ES-I3 (cell line): ENCODE measurements around the gene GNAI1.

Source experiments
- H3K36me3 ChIP-seq: 2 replicates; pipeline ENCODE4 v1.6.1; 2013; ENCODE audit warnings: mild to moderate bottlenecking, low read length, control low read depth, moderate library complexity; ENCODE audit not compliant: insufficient read depth
- H3K4me1 ChIP-seq: 2 replicates; pipeline ENCODE4 v1.6.1; 2013; ENCODE audit warnings: mild to moderate bottlenecking, control low read depth, low read length; ENCODE audit not compliant: insufficient read depth
- H3K9ac ChIP-seq: 2 replicates; pipeline ENCODE4 v1.6.1; 2013; ENCODE audit warnings: low read depth, mild to moderate bottlenecking, low read length, moderate library complexity
- H3K9me3 ChIP-seq: 2 replicates; pipeline ENCODE4 v1.6.1; 2013; ENCODE audit warnings: mild to moderate bottlenecking, low read length, moderate library complexity; ENCODE audit not compliant: control insufficient read depth, insufficient read depth

GNAI1 gene

DNA sequence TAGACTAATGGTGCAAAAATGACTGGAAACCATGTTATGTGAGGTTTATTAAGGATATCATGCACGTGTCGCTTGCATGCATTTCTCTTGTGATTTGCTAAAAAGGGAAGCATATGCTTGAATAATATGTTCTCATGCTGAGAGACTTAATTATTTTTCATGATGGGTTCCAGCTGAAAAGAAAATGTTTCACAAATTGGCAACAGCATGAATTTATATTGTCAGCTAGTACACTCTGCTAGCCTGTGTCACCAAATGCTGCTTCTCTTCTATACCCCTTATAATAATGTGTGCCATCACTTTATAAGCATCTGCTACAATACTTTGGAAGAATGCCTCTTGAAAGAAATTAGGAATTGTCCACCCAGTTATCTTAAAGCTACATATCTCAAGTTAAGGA, 63.0 kb downstream of the GNAI1 start:
- no peak overlapping the region for H3K9ac ChIP-seq
- no peaks in the 10 kb centered on the region for H3K4me1 ChIP-seq
- H3K9me3 ChIP-seq: no peaks in the 10 kb centered on the region
- no peaks in the 10 kb centered on the region for H3K36me3 ChIP-seq

DNA sequence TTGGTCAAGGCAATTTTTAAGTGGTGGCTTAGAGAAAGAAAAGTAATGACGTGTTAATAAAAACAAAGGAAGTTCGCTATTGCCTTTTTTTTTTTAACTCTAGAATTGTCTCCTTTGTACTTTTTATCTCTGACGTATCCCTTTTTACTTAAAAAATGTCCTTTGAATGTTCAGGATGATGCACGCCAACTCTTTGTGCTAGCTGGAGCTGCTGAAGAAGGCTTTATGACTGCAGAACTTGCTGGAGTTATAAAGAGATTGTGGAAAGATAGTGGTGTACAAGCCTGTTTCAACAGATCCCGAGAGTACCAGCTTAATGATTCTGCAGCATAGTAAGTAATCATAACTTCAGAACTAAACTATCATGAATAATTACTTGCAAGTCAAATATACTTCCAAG, 64.4 kb downstream of the GNAI1 start:
- no peaks in the 10 kb centered on the region for H3K9me3 ChIP-seq
- H3K4me1 ChIP-seq: no peaks in the 10 kb centered on the region
- H3K36me3 ChIP-seq: no peaks in the 10 kb centered on the region
- no peak overlapping the region for H3K9ac ChIP-seq

DNA sequence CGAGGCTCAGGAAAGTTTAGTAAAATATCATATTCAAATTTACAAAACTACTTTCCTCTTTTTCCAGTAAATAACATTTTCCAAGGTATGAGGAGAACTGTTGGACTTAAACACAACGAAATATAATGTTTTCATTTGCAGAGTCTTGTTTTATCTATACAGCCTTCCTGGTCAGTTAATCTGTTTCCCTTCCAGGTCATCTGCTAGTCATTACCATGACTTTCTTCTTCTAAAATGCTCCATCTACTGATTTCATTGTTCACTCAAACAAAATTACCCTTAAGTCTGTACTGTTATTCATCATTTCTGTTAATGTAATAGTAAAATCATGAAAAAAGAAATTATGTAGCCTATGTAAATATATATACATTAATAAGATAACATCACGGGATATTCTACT, 69.8 kb downstream of the GNAI1 start:
- Histone ChIP-seq H3K9me3 (no peaks in the 10 kb centered on the region), H3K9ac (no peak overlapping the region), H3K36me3 (no peaks in the 10 kb centered on the region), H3K4me1 (no peaks in the 10 kb centered on the region)

DNA sequence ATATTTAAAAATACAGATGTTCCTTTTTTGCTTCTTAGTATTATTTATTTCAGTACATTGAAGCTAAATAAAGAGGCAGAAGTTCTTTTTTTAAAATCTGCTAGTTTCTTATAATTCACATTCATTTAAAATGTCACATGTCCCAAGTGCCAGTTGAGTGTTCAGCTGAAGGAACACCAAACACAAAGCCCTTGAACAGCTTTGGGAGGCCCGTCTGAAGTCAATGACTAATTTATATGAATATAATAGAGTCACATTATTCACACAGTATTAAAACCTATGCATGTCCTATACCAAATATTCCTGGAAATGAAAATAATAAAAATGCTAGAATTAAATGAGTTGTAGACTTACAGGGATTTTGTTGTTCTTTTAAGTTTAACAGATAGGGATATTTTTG, 70.3 kb downstream of the GNAI1 start:
- no peaks in the 10 kb centered on the region for H3K9me3 ChIP-seq
- no peak overlapping the region for H3K9ac ChIP-seq
- no peaks in the 10 kb centered on the region for H3K36me3 ChIP-seq
- H3K4me1 ChIP-seq: no peaks in the 10 kb centered on the region

DNA sequence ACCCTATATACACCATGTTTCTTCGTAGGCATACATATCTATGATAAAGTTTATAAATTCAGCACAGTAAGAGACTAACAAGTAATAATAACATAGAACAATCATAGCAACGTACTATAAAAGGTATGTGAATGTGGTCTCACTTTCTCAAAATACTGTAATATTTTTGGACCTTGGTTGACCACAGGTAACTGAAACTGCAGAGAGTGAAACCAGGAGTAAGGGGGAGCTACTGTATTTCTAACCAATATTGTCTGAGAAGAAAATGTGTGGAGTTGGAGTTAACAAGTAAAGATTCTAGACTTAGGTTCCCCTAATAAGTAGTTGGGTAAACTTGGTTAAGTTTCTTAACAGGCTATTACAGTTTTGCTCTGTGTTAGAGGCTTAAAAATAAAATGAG, 72.1 kb downstream of the GNAI1 start:
- H3K9ac ChIP-seq: no peak overlapping the region
- no peaks in the 10 kb centered on the region for H3K9me3 ChIP-seq
- H3K36me3 ChIP-seq: no peaks in the 10 kb centered on the region
- no peaks in the 10 kb centered on the region for H3K4me1 ChIP-seq

DNA sequence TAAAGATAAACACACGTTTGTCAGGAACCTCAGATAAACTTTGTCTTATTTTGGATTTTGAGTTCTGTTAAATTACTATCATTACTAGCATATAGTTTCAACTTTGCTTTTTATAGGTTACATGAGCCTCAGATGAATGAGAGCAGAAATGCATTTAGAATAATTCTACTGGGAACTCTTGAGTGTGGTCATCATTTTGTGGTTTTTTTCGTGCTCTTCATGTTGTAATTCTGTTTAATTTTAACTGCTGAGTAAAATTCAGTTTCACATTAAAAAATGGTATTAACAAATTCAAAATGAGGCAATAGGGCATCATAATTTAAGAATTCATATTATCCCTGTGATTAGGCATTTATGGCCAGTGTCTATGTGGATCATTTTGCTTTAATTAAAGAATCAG, 72.9 kb downstream of the GNAI1 start:
- Histone ChIP-seq H3K4me1 (no peaks in the 10 kb centered on the region), H3K9me3 (no peaks in the 10 kb centered on the region), H3K36me3 (no peaks in the 10 kb centered on the region; the same call in 1 of the 2 replicates), H3K9ac (no peak overlapping the region)

DNA sequence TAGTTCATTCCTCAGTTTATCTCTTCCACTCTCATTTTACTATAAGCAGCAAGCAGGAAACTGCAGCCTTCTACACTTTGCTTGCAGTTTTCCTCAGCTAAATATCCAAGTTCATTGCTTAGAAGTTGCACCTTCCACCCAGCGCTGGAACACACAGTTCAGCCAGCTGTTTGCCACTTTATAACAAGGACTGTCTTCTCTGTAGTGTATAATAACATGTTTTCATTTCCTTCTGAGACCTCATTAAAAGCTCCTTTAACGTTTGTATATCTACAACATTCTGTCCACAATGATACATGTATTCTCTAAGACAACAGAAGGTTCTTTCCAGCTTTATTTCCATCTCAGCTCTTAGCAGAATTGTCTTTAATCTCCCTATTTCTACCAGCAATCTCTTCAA, 74.1 kb downstream of the GNAI1 start:
- no peaks in the 10 kb centered on the region for H3K9me3 ChIP-seq
- H3K4me1 ChIP-seq: no peaks in the 10 kb centered on the region
- H3K36me3 ChIP-seq: no peaks in the 10 kb centered on the region; the same call in 1 of the 2 replicates
- no peak overlapping the region for H3K9ac ChIP-seq

DNA sequence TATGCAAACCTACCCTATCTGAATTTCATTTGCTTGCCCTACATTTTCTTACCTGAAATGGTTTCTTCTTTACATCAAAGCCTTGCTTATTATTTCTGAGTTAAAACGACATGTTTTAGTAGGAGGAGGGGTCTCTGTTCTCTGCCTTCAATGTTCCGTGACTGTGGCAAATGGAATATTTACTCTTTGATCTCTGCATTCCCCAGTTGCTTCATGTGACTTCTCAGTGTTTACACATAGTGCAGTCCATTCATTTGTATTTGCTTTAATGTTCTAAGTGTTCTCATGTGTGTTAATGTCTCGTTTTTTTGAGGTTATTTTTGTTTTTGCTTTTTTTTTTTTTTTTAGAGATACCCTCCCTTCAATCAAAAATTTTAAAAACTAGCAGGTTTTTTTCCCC, 75.8 kb downstream of the GNAI1 start:
- no peaks in the 10 kb centered on the region for H3K9me3 ChIP-seq
- no peaks in the 10 kb centered on the region for H3K4me1 ChIP-seq
- H3K36me3 ChIP-seq: peaks cover 7% of the 10 kb centered on the region
- H3K9ac ChIP-seq: no peak overlapping the region

DNA sequence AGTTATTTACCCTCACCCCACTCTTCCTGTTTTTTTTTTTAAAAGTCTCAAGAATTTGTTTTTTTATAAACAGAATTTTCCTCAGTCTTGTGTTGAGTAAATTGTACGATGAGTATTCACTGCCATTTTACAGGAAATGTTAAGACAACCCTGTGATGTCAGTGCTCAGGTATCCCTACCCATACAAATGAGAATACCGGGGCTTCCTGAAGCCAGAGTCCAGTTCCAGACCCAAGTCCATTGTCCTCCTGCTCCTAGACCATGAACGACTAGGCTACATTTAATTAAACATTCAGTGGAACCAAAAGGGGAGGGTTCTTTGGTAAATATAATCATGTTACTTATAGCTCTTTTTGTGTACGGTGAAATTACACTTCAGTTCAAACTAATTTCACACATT, 79.2 kb downstream of the GNAI1 start:
- Histone ChIP-seq H3K36me3 (peaks cover 7% of the 10 kb centered on the region), H3K9ac (no peak overlapping the region), H3K9me3 (no peaks in the 10 kb centered on the region), H3K4me1 (no peaks in the 10 kb centered on the region)

DNA sequence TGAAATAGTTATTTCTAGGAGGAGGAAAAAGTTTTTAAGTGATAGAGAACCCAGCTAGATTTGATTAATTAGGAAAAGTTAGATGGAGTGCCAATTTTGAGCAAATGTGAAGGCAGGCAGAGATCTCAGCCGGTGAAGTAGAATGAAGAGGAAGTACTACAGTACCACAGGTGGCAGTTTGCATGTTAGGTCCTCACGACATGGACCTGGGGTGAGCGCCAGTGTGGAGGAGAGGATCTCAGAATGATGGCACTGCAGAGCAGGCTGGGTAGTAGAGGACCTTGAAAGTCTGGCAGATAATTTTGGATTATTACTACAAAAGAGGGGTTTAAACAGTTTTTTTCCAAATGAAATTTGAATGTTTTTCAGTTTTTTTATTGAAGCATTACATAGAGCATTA, 81.1 kb downstream of the GNAI1 start:
- Histone ChIP-seq H3K9me3 (no peaks in the 10 kb centered on the region), H3K9ac (no peak overlapping the region), H3K4me1 (no peaks in the 10 kb centered on the region), H3K36me3 (peaks cover 7% of the 10 kb centered on the region)

DNA sequence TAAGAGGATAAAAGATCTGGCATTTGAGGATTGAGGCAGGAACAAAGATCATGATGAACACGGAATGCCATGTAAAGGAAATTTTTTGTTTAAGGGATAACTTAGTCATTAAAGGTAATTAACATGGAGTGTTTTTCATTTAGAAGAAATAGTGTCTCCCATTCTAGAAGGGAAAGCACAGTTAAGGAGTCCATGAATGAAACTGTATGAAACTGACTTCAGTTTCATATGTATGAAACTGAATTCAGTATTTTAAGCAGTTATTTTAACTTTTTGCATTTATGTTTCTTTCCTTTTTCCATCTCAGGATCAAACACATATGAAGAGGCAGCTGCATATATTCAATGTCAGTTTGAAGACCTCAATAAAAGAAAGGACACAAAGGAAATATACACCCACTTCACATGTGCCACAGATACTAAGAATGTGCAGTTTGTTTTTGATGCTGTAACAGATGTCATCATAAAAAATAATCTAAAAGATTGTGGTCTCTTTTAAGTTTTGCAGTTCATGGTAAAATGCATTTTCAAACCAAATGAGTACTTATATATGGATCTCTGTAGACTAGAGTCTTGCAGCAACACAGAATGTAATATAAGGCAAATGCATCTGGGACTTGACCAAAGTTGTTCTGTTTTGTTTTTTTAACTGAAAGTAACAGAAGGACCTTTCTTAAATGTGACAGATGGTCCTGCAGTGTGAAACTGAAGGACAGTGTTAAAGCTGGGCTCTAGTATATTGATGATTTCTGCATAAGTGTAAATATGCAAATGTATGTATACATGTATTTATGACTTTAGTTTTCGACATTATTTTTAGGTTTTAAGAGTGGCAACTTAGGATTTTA, 82.6 kb downstream of the GNAI1 start:
- no peaks in the 10 kb centered on the region for H3K4me1 ChIP-seq
- no peak overlapping the region for H3K9ac ChIP-seq
- H3K36me3 ChIP-seq: peaks cover 7% of the 10 kb centered on the region; the same call in 1 of the 2 replicates
- H3K9me3 ChIP-seq: no peaks in the 10 kb centered on the region

DNA sequence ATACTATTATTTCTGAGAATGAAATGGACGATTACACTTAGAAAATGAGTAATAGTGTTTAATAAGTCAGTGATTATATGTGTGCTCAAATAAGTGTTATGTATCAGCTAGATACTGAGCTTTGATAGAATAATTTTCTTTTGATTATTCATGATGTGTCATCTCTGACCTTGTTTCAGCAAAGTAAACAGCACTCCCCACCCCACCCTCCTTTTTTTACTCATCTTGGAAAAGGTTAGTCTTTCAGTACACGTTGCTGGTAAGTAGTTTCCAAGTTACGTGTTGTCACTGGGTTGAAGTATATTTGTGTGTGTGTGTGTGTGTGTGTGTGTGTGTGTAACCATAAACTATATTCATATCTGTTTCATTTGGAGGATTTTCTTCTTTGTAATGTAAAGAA, 84.1 kb downstream of the GNAI1 start:
- no peaks in the 10 kb centered on the region for H3K9me3 ChIP-seq
- H3K9ac ChIP-seq: no peak overlapping the region
- H3K36me3 ChIP-seq: peaks cover 7% of the 10 kb centered on the region; the same call in 1 of the 2 replicates
- H3K4me1 ChIP-seq: no peaks in the 10 kb centered on the region

DNA sequence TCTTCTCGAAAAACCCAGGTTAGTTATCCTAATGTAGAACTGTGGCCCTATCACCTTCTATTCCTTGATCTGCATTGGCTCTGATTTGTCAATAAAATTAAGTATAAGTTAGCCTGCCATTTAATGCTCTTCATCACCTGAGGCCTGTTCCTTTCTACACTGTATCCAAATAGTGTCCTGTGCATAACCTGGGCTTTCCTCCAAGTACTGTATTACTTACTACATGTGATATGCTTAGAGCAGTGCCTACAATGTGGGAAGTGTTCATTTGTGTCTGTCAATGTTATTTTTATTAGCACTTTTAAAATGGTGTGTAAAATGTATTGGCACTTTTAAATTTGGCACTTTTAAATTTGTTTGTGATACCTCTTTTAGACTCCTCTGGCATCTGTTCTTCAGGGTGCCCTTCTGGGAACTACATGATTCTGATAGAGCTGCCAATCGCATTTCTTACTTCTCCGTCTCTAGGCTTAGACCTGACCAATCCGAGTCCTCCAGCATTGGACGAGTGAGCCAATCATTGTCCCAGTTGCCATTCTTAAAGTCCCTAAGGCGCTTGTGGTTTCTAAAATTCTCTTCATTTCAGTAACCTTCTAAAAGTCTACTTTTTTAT, 85.5 kb downstream of the GNAI1 start:
- Histone ChIP-seq H3K4me1 (peaks cover 9% of the 10 kb centered on the region), H3K9me3 (no peaks in the 10 kb centered on the region), H3K36me3 (no peaks in the 10 kb centered on the region; the same call in 1 of the 2 replicates), H3K9ac (no peak overlapping the region)

DNA sequence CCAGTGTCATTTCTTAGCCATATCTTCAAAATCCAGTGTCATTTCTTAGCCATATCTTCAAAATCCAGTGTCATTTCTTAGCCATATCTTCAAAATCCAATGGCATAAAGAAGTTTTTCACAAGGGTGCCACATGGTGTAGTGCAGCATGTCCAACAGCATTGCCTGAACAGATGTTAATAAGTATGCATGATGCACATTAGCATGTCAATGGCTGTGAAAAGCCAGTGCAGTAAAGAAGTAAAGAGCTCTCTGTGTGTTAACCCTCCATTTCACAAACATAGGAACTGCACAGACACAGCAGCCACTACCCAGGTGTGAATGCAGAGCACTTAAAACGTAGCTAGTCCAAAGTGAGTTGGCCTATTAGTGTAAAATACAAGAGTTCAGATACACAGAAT, 89.8 kb downstream of the GNAI1 start:
- no peaks in the 10 kb centered on the region for H3K9me3 ChIP-seq
- peaks cover 10% of the 10 kb centered on the region for H3K4me1 ChIP-seq
- no peaks in the 10 kb centered on the region; the same call in 1 of the 2 replicates for H3K36me3 ChIP-seq
- H3K9ac ChIP-seq: no peak overlapping the region

DNA sequence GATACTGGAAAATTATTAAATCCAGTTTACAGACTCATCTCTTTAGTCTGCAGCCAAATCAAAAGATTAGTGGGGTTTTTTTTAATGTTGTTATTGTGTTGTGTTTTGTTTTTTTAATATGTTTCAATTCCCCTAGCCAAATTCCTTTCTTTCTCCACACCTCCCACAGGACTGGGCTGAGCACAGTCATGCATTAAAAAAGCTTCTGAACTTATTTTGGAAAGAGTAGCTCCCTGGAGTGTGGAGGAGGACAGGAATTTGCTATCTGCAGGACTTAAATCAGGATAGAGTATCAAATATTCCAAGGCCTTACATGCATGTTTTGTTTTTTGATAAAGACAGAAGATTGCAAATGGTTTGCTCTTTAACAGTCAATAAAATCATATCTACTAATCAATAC, 90.7 kb downstream of the GNAI1 start:
- no peaks in the 10 kb centered on the region; the same call in 1 of the 2 replicates for H3K36me3 ChIP-seq
- H3K9ac ChIP-seq: no peak overlapping the region
- no peaks in the 10 kb centered on the region for H3K9me3 ChIP-seq
- peaks cover 15% of the 10 kb centered on the region for H3K4me1 ChIP-seq
